ENCODE measurements around the gene TMCO4.

Gene TMCO4

DNA sequence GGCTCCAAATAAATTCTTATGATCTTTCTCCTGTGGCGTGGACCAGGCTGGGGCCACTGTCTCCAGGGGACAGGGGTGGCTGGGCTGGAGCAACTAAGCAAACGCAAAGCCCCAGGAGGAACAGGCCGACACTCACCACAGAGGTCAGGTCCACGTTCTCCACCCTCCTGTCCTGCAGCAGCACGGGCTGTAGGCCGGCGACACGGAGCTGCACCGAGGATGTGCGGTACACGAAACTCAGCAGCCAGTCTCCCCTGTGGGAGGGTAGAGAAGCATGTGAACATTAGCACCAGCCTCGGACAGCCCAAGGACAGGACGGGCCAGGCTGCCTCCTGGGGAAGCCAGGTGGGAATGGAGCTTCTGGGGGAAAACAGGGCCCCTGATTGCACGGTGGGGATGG is 105.4 kb downstream of the TMCO4 start:
- Mint-ChIP-seq H3K27ac (no peak overlapping the region), H3K27me3 (no peaks in the 10 kb centered on the region), H3K4me1 (ENCODE audit: low read depth) (peaks cover 4% of the 10 kb centered on the region), H3K9me3 (peaks cover 6% of the 10 kb centered on the region), H3K4me3 (no peak overlapping the region), H3K36me3 (ENCODE audit: low read depth) (peaks cover 61% of the 10 kb centered on the region)
- DNase-seq = no peak

DNA sequence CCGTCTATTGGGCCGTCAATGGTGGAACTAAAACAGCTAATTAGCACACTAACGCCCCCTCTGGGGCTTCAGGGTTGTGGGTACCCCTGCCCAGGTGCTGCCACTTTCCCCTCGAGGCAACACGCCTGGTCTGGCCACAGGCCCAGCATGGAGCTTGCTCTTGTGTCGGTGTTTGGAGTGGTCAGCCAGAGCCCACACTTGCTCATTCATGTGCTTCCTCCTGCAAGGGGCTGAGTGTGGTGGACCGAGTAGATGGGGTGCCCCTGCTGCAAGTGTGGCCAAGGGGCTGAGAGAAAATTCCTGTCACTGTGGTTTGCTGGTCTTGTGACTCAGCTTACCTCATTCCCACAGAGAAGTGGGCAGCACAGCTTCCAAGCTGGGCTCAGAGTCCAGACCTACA is 109.4 kb downstream of the TMCO4 start:
- no peak for DNase-seq
- Mint-ChIP-seq H3K4me3 (no peak overlapping the region), H3K4me1 (ENCODE audit: low read depth) (peaks cover 25% of the 10 kb centered on the region), H3K27me3 (no peaks in the 10 kb centered on the region), H3K9me3 (peaks cover 6% of the 10 kb centered on the region), H3K27ac (no peak overlapping the region), H3K36me3 (ENCODE audit: low read depth) (peaks cover 61% of the 10 kb centered on the region)

- H3K27ac Mint-ChIP-seq = peak overlapping the region; percentile 39
- peaks cover 59% of the 10 kb centered on the region for H3K36me3 Mint-ChIP-seq (ENCODE audit: low read depth)
- peaks cover 6% of the 10 kb centered on the region for H3K9me3 Mint-ChIP-seq
- H3K4me3 Mint-ChIP-seq = no peak overlapping the region
- no peak for DNase-seq
- no peaks in the 10 kb centered on the region for H3K27me3 Mint-ChIP-seq
- H3K4me1 Mint-ChIP-seq (ENCODE audit: low read depth) = peaks cover 25% of the 10 kb centered on the region
These were observed 109.9 kb downstream of the TMCO4 start for GRCh38 chr1:19689856-19690255.

DNA sequence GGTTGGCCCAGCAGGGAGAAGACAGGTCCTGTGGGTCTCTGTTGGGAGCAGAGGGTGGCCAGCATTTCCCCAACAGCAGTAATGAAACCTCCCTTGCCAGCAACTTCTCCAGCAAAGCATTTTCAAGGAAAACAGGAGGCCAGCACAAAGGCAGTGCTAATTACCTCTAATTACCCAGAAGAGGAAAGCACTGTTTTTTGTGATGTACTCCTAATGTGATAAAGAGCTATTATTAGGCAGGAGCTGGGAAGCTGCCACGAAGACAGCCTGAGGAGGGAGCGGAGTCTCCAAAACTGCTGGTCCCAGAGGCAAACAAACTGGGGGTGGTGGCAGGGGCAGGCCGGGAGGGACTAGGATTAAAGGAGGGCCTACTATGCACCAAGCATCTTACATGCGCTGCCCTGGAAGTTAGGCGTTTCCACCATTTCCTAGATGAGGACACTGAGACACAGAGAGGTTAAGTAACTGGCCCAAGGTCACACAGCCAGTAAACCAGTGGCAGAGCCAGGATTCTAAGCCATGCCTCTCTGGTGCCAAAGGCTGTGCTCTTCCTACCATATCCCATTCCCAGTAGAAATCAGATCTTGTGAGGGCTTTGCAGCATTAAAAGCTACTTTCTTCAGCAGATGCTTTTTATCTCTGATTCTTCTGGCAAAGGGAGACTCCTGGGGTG is 110.5 kb downstream of the TMCO4 start:
- peaks cover 55% of the 10 kb centered on the region for H3K36me3 Mint-ChIP-seq (ENCODE audit: low read depth)
- peaks cover 25% of the 10 kb centered on the region for H3K4me1 Mint-ChIP-seq (ENCODE audit: low read depth)
- H3K9me3 Mint-ChIP-seq = peaks cover 6% of the 10 kb centered on the region
- H3K27me3 Mint-ChIP-seq = no peaks in the 10 kb centered on the region
- no peak overlapping the region for H3K27ac Mint-ChIP-seq
- no peak for DNase-seq
- no peak overlapping the region for H3K4me3 Mint-ChIP-seq

DNA sequence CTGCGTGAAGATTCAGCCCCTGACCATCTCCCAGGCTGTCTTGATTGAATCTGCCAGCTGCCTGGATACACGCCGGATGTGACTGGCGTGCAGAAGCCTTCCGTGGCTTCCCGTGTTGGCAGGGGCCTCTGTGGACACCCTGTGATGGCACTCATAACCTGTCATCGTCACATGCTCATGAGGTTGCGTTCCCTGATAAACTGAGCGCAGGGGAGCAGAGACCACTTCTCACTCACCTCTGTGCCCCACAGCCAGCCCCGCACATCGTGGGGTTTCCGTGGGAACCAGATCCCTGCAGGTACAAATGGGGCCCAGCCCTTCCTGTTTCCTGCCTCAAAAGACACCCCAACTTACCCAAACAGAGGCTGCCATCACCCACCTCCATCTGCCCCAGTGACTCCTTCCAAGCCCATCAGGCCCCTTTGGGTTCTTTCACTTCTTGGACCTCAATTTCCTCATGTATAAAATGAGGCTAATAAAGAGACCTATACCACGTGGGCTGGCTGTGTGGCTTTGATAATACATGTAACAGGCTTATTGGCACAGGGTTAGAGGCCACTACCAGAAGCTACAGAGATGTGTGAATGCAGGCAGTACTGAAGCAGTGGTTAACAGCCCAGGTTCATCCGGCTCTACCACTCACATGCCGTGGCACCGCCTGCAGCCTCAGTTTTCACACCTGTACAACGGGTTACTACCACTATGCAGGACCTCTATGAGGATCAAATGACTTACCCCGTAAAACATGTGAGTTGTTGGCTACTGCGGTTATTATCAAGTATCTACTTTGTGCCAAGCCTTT is 111.5 kb downstream of the TMCO4 start:
- H3K27me3 Mint-ChIP-seq = no peaks in the 10 kb centered on the region
- peaks cover 6% of the 10 kb centered on the region for H3K9me3 Mint-ChIP-seq
- H3K36me3 Mint-ChIP-seq (ENCODE audit: low read depth) = peaks cover 49% of the 10 kb centered on the region
- peak; percentile 36 for DNase-seq
- peaks cover 25% of the 10 kb centered on the region for H3K4me1 Mint-ChIP-seq (ENCODE audit: low read depth)
- H3K27ac Mint-ChIP-seq = peak overlapping the region; percentile 20
- no peak overlapping the region for H3K4me3 Mint-ChIP-seq

DNA sequence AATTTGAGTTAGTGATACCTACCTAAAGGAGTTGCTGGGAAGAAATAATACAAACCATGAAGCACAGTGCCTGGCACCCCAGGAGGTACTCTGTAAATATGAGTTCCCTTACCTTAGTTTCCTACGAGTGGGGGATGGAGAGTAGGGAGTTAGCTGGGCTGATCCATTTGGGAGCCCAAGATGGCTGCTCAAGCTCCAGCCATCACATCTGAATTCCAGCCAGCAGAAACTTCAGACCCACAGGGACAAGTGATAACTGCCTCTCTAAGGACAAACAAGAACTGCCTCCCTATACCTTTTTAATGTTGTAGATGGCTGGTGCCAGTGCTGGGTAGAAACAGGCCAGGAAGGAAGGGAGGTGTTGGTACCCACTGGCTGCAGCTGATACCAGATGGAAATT is 112.3 kb downstream of the TMCO4 start:
- Mint-ChIP-seq H3K9me3 (peaks cover 6% of the 10 kb centered on the region), H3K27me3 (no peaks in the 10 kb centered on the region), H3K4me1 (ENCODE audit: low read depth) (peaks cover 25% of the 10 kb centered on the region), H3K4me3 (no peak overlapping the region), H3K36me3 (ENCODE audit: low read depth) (peaks cover 51% of the 10 kb centered on the region), H3K27ac (peak overlapping the region; percentile 40)
- no peak for DNase-seq

- Mint-ChIP-seq H3K4me3 (no peak overlapping the region), H3K27me3 (no peaks in the 10 kb centered on the region), H3K36me3 (ENCODE audit: low read depth) (peaks cover 41% of the 10 kb centered on the region), H3K27ac (no peak overlapping the region), H3K9me3 (peaks cover 6% of the 10 kb centered on the region), H3K4me1 (ENCODE audit: low read depth) (peaks cover 25% of the 10 kb centered on the region)
- DNase-seq = no peak
These were observed 113.7 kb downstream of the TMCO4 start for GRCh38 chr1:19685994-19686393.

DNA sequence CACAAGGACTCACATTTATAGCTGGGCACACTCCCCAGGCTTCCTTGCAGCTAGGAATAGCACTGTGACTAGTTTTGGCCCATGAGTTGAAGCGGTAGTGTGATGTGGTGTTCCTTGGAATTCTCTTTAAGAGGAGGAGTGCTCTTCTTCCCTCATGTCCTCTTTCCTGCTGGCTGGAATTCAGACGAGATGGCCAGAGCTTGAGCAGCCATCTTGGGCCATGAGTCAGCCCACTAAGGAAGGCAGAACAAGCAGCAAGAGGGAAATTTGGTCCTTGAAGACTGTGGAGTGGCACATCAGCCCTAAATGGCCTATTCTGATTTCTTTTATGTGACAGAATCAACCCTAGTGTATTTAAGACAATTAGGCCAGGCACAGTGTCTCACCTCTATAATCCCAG is 115.0 kb downstream of the TMCO4 start:
- H3K27ac Mint-ChIP-seq = no peak overlapping the region
- DNase-seq = no peak
- H3K9me3 Mint-ChIP-seq = no peaks in the 10 kb centered on the region
- no peak overlapping the region for H3K4me3 Mint-ChIP-seq
- H3K27me3 Mint-ChIP-seq = no peaks in the 10 kb centered on the region
- peaks cover 28% of the 10 kb centered on the region for H3K36me3 Mint-ChIP-seq (ENCODE audit: low read depth)
- peaks cover 23% of the 10 kb centered on the region for H3K4me1 Mint-ChIP-seq (ENCODE audit: low read depth)

GRCh38 chr1:19683351-19683750 is 116.4 kb downstream of the TMCO4 start:
- no peak overlapping the region for H3K4me3 Mint-ChIP-seq
- peaks cover 18% of the 10 kb centered on the region for H3K36me3 Mint-ChIP-seq (ENCODE audit: low read depth)
- H3K27me3 Mint-ChIP-seq = no peaks in the 10 kb centered on the region
- no peak overlapping the region for H3K27ac Mint-ChIP-seq
- DNase-seq = no peak
- no peaks in the 10 kb centered on the region for H3K9me3 Mint-ChIP-seq
- H3K4me1 Mint-ChIP-seq (ENCODE audit: low read depth) = peaks cover 12% of the 10 kb centered on the region

DNA sequence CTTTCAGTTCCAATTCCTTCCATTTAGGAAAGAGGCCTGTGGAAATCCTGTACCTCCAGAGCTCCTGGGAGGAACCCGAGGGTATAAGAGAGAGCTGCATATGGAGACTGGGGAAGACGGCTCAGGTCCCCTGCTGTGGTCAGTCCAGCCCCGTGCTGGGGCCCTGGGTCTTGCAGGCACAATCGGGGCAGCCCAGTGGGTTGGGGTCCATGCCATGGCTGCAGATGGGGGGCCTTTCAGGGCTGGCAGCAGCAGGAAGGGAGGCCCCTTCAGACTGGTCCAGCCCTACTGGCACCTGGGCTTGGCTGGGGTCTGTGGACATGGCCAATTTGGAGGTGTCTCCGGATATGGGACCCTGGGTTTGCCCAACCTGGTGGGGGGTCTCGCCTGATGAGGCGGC is 116.8 kb downstream of the TMCO4 start:
- Mint-ChIP-seq H3K9me3 (no peaks in the 10 kb centered on the region), H3K4me3 (no peak overlapping the region), H3K4me1 (ENCODE audit: low read depth) (peaks cover 8% of the 10 kb centered on the region), H3K36me3 (ENCODE audit: low read depth) (peaks cover 14% of the 10 kb centered on the region), H3K27me3 (no peaks in the 10 kb centered on the region), H3K27ac (no peak overlapping the region)
- DNase-seq = no peak

- Mint-ChIP-seq H3K36me3 (ENCODE audit: low read depth) (peaks cover 9% of the 10 kb centered on the region), H3K4me1 (ENCODE audit: low read depth) (peaks cover 1% of the 10 kb centered on the region), H3K27ac (no peak overlapping the region), H3K9me3 (no peaks in the 10 kb centered on the region), H3K27me3 (no peaks in the 10 kb centered on the region), H3K4me3 (no peak overlapping the region)
- DNase-seq = no peak
These were observed 117.5 kb downstream of the TMCO4 start for GRCh38 chr1:19682257-19682656.

- no peaks in the 10 kb centered on the region for H3K27me3 Mint-ChIP-seq
- no peak overlapping the region for H3K4me3 Mint-ChIP-seq
- H3K9me3 Mint-ChIP-seq = no peaks in the 10 kb centered on the region
- no peaks in the 10 kb centered on the region for H3K4me1 Mint-ChIP-seq (ENCODE audit: low read depth)
- DNase-seq = no peak
- peaks cover 8% of the 10 kb centered on the region for H3K36me3 Mint-ChIP-seq (ENCODE audit: low read depth)
- H3K27ac Mint-ChIP-seq = no peak overlapping the region
These were observed 119.1 kb downstream of the TMCO4 start for GRCh38 chr1:19680644-19681043.

- no peak overlapping the region for H3K27ac Mint-ChIP-seq
- H3K4me1 Mint-ChIP-seq (ENCODE audit: low read depth) = no peaks in the 10 kb centered on the region
- H3K4me3 Mint-ChIP-seq = no peak overlapping the region
- no peaks in the 10 kb centered on the region for H3K9me3 Mint-ChIP-seq
- peaks cover 7% of the 10 kb centered on the region for H3K36me3 Mint-ChIP-seq (ENCODE audit: low read depth)
- DNase-seq = no peak
- peaks cover 8% of the 10 kb centered on the region for H3K27me3 Mint-ChIP-seq
These were observed 120.0 kb downstream of the TMCO4 start for GRCh38 chr1:19679691-19680090.

DNA sequence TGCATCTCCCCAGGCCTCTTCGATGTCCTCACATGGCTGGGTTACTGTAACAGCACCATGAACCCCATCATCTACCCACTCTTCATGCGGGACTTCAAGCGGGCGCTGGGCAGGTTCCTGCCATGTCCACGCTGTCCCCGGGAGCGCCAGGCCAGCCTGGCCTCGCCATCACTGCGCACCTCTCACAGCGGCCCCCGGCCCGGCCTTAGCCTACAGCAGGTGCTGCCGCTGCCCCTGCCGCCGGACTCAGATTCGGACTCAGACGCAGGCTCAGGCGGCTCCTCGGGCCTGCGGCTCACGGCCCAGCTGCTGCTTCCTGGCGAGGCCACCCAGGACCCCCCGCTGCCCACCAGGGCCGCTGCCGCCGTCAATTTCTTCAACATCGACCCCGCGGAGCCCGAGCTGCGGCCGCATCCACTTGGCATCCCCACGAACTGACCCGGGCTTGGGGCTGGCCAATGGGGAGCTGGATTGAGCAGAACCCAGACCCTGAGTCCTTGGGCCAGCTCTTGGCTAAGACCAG is 120.7 kb downstream of the TMCO4 start:
- Mint-ChIP-seq H3K27ac (no peak overlapping the region), H3K4me1 (ENCODE audit: low read depth) (no peaks in the 10 kb centered on the region), H3K4me3 (no peak overlapping the region), H3K36me3 (ENCODE audit: low read depth) (peaks cover 5% of the 10 kb centered on the region), H3K9me3 (no peaks in the 10 kb centered on the region), H3K27me3 (peaks cover 12% of the 10 kb centered on the region)
- no peak for DNase-seq

GRCh38 chr1:19678493-19678892 is 121.2 kb downstream of the TMCO4 start:
- H3K36me3 Mint-ChIP-seq (ENCODE audit: low read depth) = peaks cover 5% of the 10 kb centered on the region

More at GRCh38 chr1:19678493-19678892, 121.2 kb downstream of the TMCO4 start:
- no peak overlapping the region for H3K27ac Mint-ChIP-seq
- no peaks in the 10 kb centered on the region for H3K9me3 Mint-ChIP-seq
- DNase-seq = no peak
- peaks cover 13% of the 10 kb centered on the region for H3K27me3 Mint-ChIP-seq
- no peak overlapping the region for H3K4me3 Mint-ChIP-seq
- H3K4me1 Mint-ChIP-seq (ENCODE audit: low read depth) = no peaks in the 10 kb centered on the region

All from activated T-cell treated with anti-CD3 and anti-CD28 coated beads, Interleukin-2, amount 50 U/mL, for 24 hours (primary cell).